Aorta (tissue), 5 donors: ENCODE data around the gene ERN1. TPM values are rescaled to one million over a fixed set of nuclear protein-coding genes. Genes with fewer than 3 reads are reported as not detected.

Experiments
- ATAC-seq: fragments of 200-7000 bp; cut with Tn5 transposase; one replicate; pipeline ENCODE4 v1.9.1; 2022; ENCODE audit warnings: moderate library complexity; ENCODE audit not compliant: low FRiP score
- DNase-seq, 2 donors: peaks; one replicate each; pipeline ENCODE4 v3.0.0-alpha.2; 2020
- H3K27ac ChIP-seq, 2 donors: one replicate each; pipeline ENCODE4 v1.5.1; 2013; ENCODE audit warnings: low read length in 2 of 2, mild to moderate bottlenecking in 2 of 2, moderate library complexity in 2 of 2, control low read depth in 1 of 2, inconsistent platforms in 1 of 2, low read depth in 1 of 2
- H3K27me3 ChIP-seq, 2 donors: one replicate each; pipeline ENCODE4 v1.6.1; 2013; ENCODE audit warnings: control low read depth in 1 of 2, low read length in 1 of 2, mild to moderate bottlenecking in 1 of 2, moderate library complexity in 1 of 2; ENCODE audit not compliant: insufficient read depth in 2 of 2, control insufficient read depth in 1 of 2
- H3K36me3 ChIP-seq, 2 donors: one replicate each; pipeline ENCODE4 v1.6.1; 2013; ENCODE audit warnings: control low read depth in 1 of 2, low read length in 1 of 2, mild to moderate bottlenecking in 1 of 2; ENCODE audit not compliant: insufficient read depth in 2 of 2, control insufficient read depth in 1 of 2
- H3K4me1 ChIP-seq, 2 donors: one replicate each; pipeline ENCODE4 v1.6.1; 2013; ENCODE audit warnings: low read length in 2 of 2, control low read depth in 1 of 2, mild to moderate bottlenecking in 1 of 2, moderate library complexity in 1 of 2; ENCODE audit not compliant: insufficient read depth in 2 of 2, control insufficient read depth in 1 of 2
- H3K4me3 ChIP-seq, 2 donors: one replicate each; pipeline ENCODE4 v1.5.1; 2013; ENCODE audit warnings: low read length in 2 of 2, control low read depth in 1 of 2, mild to moderate bottlenecking in 1 of 2
- H3K9me3 ChIP-seq: one replicate; pipeline ENCODE4 v1.6.1; 2013; ENCODE audit warnings: mild to moderate bottlenecking, low read length; ENCODE audit not compliant: control insufficient read depth
- WGBS, 2 donors: extraction: QIAGEN DNeasy Blood & Tissue Kit; methylation state at CpG; one replicate each; pipeline ENCODE4 v1.1.7; 2013; 5-methylcytosine and 5-hydroxymethylcytosine counted together
- intact Hi-C, 2 donors: fragments of 100-400 bp; cut with DNase I; formaldehyde crosslinking; loops; one replicate each; pipeline versions ENCODE4 v1.14.2 to v1.15.0; 2022
- polyA plus RNA-seq, 2 donors: library from polyadenylated mRNA; stranded (reverse); fragments of 200-250 nt; gene quantifications; one replicate each; pipeline ENCODE4 v1.2.3, GENCODE V29; 2013
- total RNA-seq, 2 donors: library from RNA; stranded (reverse); fragmentation: NEBNext Ultra II Directional; extraction: Animal tissue kit (Norgen Biotek cat#: 25700); gene quantifications; one replicate each; pipeline ENCODE4 v1.2.1, GENCODE V29; 2021
- donor health status: healthy with polysubstance abuse.
- donor health status: Bipolar disorder and iron deficiency.
- donor health status: DM: no; HTN: no; CAD: no.
- donor health status: DM: no; HTN: no; CAD: no.
- donor health status: DM: yes; HTN: yes; CAD: no.

Gene ERN1
- total and polyA plus RNA-seq, 4 donors = 1.0 to 31.0 (median 11.5) TPM

GRCh38 chr17:64154717-64155116 is 24.8 kb upstream of the ERN1 start:
- intact Hi-C loops = loop anchor here in 1 of 2 donors (10.0 kb wide), 1 partner anchor 60 kb away; no protein-coding TSS in a partner anchor
- WGBS, 2 donors = 85 to 87% methylated on average over 9 of the region's 9 CpGs
- no peaks in the 10 kb centered on the region for H3K9me3 ChIP-seq
- ATAC-seq = no peak
- DNase-seq = no peak
- H3K4me3 ChIP-seq = no peak overlapping the region
- H3K4me1 ChIP-seq = peaks cover 2 to 9% of the 10 kb centered on the region in 2 donors
- no peaks in the 10 kb centered on the region for H3K27me3 ChIP-seq
- H3K36me3 ChIP-seq = peaks cover 0 to 1% of the 10 kb centered on the region in 2 donors
- H3K27ac ChIP-seq = no peak overlapping the region

DNA sequence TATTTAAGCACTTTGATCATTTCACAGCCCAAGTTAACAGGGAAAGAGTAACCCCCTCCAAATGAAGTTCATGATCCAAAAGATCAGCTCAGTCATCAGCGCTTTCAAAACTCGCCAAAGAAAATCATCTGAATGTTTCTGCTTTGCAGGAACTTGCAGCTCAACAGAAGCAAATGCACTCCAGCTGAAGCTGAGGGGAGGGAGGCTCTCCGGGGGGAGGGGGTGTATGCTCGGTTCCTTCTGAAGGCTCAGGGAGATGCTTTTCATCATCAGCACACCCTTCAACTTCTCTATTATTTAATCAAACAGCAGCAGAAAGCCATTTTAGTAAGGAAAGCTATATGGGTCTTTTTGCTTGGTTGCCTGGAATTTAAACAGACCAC is 24.4 kb upstream of the ERN1 start:
- Histone ChIP-seq H3K9me3 (no peaks in the 10 kb centered on the region), H3K27ac (no peak overlapping the region), H3K27me3 (no peaks in the 10 kb centered on the region), H3K4me1 (peaks cover 2 to 9% of the 10 kb centered on the region in 2 donors), H3K4me3 (no peak overlapping the region), H3K36me3 (peaks cover 0 to 1% of the 10 kb centered on the region in 2 donors)
- ATAC-seq = no peak
- DNase-seq = no peak
- WGBS, 2 donors = 30 to 40% methylated on average over 4 of the region's 4 CpGs
- intact Hi-C loops = loop anchor here in 1 of 2 donors (10.0 kb wide), 1 partner anchor 60 kb away; no protein-coding TSS in a partner anchor

DNA sequence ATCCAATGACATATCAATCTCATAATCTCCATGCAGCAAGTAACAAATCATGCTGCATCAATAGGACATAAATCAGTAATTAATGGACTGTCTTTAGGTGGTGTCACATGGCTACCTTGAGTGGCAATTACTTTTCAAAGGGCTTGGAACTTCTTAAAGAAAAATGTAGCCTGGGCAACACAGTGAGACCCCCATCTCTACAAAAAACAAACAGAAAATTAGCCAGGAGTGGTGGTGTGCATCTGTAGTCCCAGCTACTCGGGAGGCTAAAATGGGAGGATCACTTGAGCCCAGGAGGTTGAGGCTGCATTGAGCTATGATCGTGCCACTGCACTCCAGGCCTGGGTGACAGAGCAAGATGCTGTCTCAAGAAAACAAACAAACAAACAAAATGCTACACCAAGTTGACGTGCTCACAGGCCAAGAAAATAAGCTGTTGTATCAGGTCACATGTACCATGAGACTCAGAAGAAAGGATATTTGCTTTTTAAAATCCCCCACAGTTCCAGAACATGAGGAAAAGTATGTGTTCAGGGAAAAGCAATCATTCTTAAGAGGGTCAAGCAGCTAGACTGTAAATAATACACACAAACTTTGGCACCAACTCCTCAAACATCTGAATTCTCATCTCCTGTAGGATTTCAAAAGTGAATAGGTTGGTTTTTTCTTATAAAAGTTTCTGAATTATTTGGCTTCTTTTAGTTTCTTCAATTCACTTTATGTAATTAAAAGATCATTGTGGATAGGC is 23.8 kb upstream of the ERN1 start:
- Histone ChIP-seq H3K4me3 (no peak overlapping the region), H3K36me3 (peaks cover 0 to 2% of the 10 kb centered on the region in 2 donors), H3K4me1 (peaks cover 2 to 9% of the 10 kb centered on the region in 2 donors), H3K27me3 (no peaks in the 10 kb centered on the region), H3K27ac (no peak overlapping the region), H3K9me3 (no peaks in the 10 kb centered on the region)
- WGBS, 2 donors = 85 to 86% methylated on average over 3 of the region's 3 CpGs
- intact Hi-C loops = loop anchor here in 1 of 2 donors (10.0 kb wide), 1 partner anchor 61 kb away; no protein-coding TSS in a partner anchor
- no peak for ATAC-seq
- no peak for DNase-seq

DNA sequence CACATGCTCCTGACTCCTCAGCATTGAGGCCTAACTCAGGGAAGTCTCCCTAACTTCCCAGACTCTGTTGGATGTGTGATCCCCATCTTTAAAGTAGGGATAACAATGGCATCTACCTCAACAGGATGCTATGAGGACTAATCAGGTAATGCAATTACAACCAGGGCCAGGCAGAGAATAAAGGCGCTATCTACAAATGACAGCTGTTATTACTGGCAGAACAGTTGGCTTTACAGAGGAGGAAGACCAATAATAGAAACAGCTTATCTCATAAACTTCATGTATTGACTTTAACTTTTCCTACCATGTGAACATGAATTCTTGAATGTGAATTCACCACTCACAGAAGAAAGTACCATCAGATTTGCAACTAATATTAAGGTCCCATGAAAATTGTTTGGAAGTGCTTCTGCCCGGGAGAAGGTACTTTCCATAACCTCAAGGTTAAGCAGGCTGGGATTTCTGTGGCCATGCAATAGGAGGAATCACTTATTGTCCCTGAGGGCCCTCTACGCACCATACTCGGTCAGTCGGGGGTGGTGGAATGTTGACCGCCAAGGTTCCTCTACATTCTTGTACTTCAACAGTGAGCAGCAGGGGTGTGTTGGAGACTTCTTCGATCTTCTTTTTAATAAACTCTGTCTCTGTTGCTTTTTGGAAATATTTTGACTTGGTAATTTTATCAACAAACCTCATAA is 22.6 kb upstream of the ERN1 start:
- WGBS, 2 donors = 25 to 29% methylated on average over 7 of the region's 7 CpGs
- peak overlapping the region; percentile 59 to 74 for H3K27ac ChIP-seq
- ATAC-seq = no peak

GRCh38 chr17:64151016-64151368 is 21.0 kb upstream of the ERN1 start:
- H3K4me3 ChIP-seq = no peak overlapping the region
- H3K27ac ChIP-seq = no peak overlapping the region
- no peak for ATAC-seq

More for the DNA sequence above, 22.6 kb upstream of the ERN1 start:
- Histone ChIP-seq H3K27me3 (no peaks in the 10 kb centered on the region), H3K4me1 (peaks cover 2 to 9% of the 10 kb centered on the region in 2 donors), H3K9me3 (no peaks in the 10 kb centered on the region), H3K4me3 (no peak overlapping the region), H3K36me3 (peaks cover 0 to 6% of the 10 kb centered on the region in 2 donors)
- no peak for DNase-seq
- intact Hi-C loops = loop anchor here in 1 of 2 donors (10.0 kb wide), 1 partner anchor 62 kb away; no protein-coding TSS in a partner anchor

GRCh38 chr17:64150237-64151015 is 20.5 kb upstream of the ERN1 start:
- Histone ChIP-seq H3K36me3 (peaks cover 0 to 6% of the 10 kb centered on the region in 2 donors), H3K27me3 (peaks cover 0 to 2% of the 10 kb centered on the region in 2 donors), H3K4me3 (no peak overlapping the region), H3K9me3 (no peaks in the 10 kb centered on the region), H3K4me1 (peaks cover 2 to 9% of the 10 kb centered on the region in 2 donors), H3K27ac (peak overlapping the region in 1 of 2 donors; percentile 70)
- no peak for ATAC-seq
- intact Hi-C loops = loop anchor here in 1 of 2 donors (10.0 kb wide), 1 partner anchor 64 kb away; no protein-coding TSS in a partner anchor
- DNase-seq = no peak
- WGBS, 2 donors = 47 to 58% methylated on average over 5 of the region's 5 CpGs

More at GRCh38 chr17:64151016-64151368, 21.0 kb upstream of the ERN1 start:
- no peak for DNase-seq
- intact Hi-C loops = loop anchor here in 1 of 2 donors (10.0 kb wide), 1 partner anchor 64 kb away; no protein-coding TSS in a partner anchor
- H3K9me3 ChIP-seq = no peaks in the 10 kb centered on the region
- peaks cover 0 to 6% of the 10 kb centered on the region in 2 donors for H3K36me3 ChIP-seq
- no peaks in the 10 kb centered on the region for H3K27me3 ChIP-seq
- H3K4me1 ChIP-seq = peaks cover 5 to 9% of the 10 kb centered on the region in 2 donors
- 90 to 92% methylated on average over 1 of the region's 1 CpG for WGBS, 2 donors

GRCh38 chr17:64149196-64149595 is 19.3 kb upstream of the ERN1 start:
- ATAC-seq (no peak), DNase-seq (no peak)
- peaks cover 0 to 6% of the 10 kb centered on the region in 2 donors for H3K36me3 ChIP-seq

GRCh38 chr17:64148699-64149098 is 18.8 kb upstream of the ERN1 start:
- ATAC-seq (no peak), DNase-seq (no peak)
- intact Hi-C loops = loop anchor here (5.0 to 10.0 kb wide), 3 partner anchors 114 to 356 kb away; partner anchors contain the start of genes CEP95 (in 1 of the 2), DDX5 (in 1 of the 2) and TEX2 (in 1 of the 2)
- peaks cover 0 to 6% of the 10 kb centered on the region in 2 donors for H3K36me3 ChIP-seq
- 70 to 74% methylated on average over 4 of the region's 4 CpGs for WGBS, 2 donors
- peaks cover 0 to 2% of the 10 kb centered on the region in 2 donors for H3K27me3 ChIP-seq
- H3K4me1 ChIP-seq = peaks cover 2 to 9% of the 10 kb centered on the region in 2 donors
- no peak overlapping the region for H3K4me3 ChIP-seq
- H3K27ac ChIP-seq = peak overlapping the region in 1 of 2 donors; percentile 37
- H3K9me3 ChIP-seq = no peaks in the 10 kb centered on the region

More at GRCh38 chr17:64149196-64149595, 19.3 kb upstream of the ERN1 start:
- Histone ChIP-seq H3K4me1 (peaks cover 2 to 9% of the 10 kb centered on the region in 2 donors), H3K9me3 (no peaks in the 10 kb centered on the region), H3K27ac (no peak overlapping the region), H3K27me3 (peaks cover 0 to 2% of the 10 kb centered on the region in 2 donors), H3K4me3 (no peak overlapping the region)
- 96% methylated on average over 6 of the region's 6 CpGs for WGBS, 2 donors
- intact Hi-C loops = loop anchor here (5.0 to 10.0 kb wide), 3 partner anchors 113 to 356 kb away; partner anchors contain the start of genes CEP95 (in 1 of the 2), DDX5 (in 1 of the 2) and TEX2 (in 1 of the 2)
